GM12878 (cell line): ENCODE measurements around the gene CYTH3. TPM values are rescaled to one million over a fixed set of nuclear protein-coding genes. Genes with fewer than 3 reads are reported as not detected.

Source experiments
- ATAC-seq: fragments of 200-7000 bp; cut with Tn5 transposase; 3 replicates; pipeline ENCODE4 v1.9.1; 2020; ENCODE audit warnings: mild to moderate bottlenecking, moderate library complexity
- BruUV-seq: library from RNA; stranded (reverse); fragments of 400-500 nt; replicated peaks from 2 replicates; lab custom pipeline; 2021; lab: Mats Ljungman, UMichigan
- CTCF ChIA-PET: fragments of 300-600 bp; sonication (Branson Sonifier 250); formaldehyde crosslinking; extraction: SDS; loops from one replicate; lab custom pipeline; 2021; ENCODE audit warnings: inconsistent platforms; lab: Yijun Ruan, JAX
- POLR2A ChIA-PET: fragments of 350-600 bp; formaldehyde crosslinking; extraction: SDS; loops from one replicate; lab custom pipeline; 2021; ENCODE audit warnings: inconsistent platforms; lab: Charles Lee
- RAD21 ChIA-PET: fragments of 300-600 bp; sonication (Branson Sonifier 250); formaldehyde crosslinking; loops from one replicate; lab custom pipeline; 2023; ENCODE audit warnings: antibody characterized with exemption; ENCODE audit not compliant: unreplicated experiment; lab: Charles Lee
- SMC1A ChIA-PET: fragments of 300-600 bp; sonication (Branson Sonifier 250); formaldehyde crosslinking; loops from one replicate; lab custom pipeline; 2023; ENCODE audit not compliant: unreplicated experiment, uncharacterized antibody; lab: Charles Lee
- DNase-seq: peaks from one replicate; pipeline ENCODE4 v3.0.0-alpha.2; 2011; ENCODE audit warnings: low read depth, low spot score
- FAIRE-seq: peaks from 3 replicates; lab custom pipeline; 2011; peaks lifted over from hg19 to GRCh38; lab: Jason Lieb, UNC
- H2AFZ ChIP-seq: 2 replicates; pipeline ENCODE4 v1.6.0; 2011; ENCODE audit warnings: low read depth, low read length, control low read depth; ENCODE audit not compliant: control insufficient read depth
- H3K27ac ChIP-seq: 2 replicates; pipeline ENCODE4 v1.5.1; 2011; ENCODE audit warnings: control low read depth; ENCODE audit not compliant: control insufficient read depth, insufficient read depth
- H3K27me3 ChIP-seq, 2 experiments: replicated peaks in 1 of 2; 2 replicates each; pipeline versions ENCODE4 v1.6.0 to v1.6.1; 2011; ENCODE audit warnings: low read length in 1 of 2; ENCODE audit not compliant: control insufficient read depth in 2 of 2, insufficient read depth in 2 of 2
- H3K36me3 ChIP-seq, 2 experiments: 2 replicates each; pipeline ENCODE4 v1.5.1; 2011; ENCODE audit warnings: low read length in 1 of 2; ENCODE audit not compliant: control insufficient read depth in 2 of 2, insufficient read depth in 2 of 2
- H3K4me1 ChIP-seq: 2 replicates; pipeline ENCODE4 v1.6.1; 2011; ENCODE audit warnings: mild to moderate bottlenecking, low read length, moderate library complexity, mixed read lengths; ENCODE audit not compliant: control insufficient read depth, insufficient read depth
- H3K4me2 ChIP-seq: 2 replicates; pipeline ENCODE4 v1.6.0; 2011; ENCODE audit warnings: control low read depth; ENCODE audit not compliant: control insufficient read depth, insufficient read depth
- H3K4me3 ChIP-seq: fragments of 200-600 bp; sonication (generic); 2 replicates; pipeline ENCODE4 v1.5.1; 2016
- H3K79me2 ChIP-seq: 2 replicates; pipeline ENCODE4 v1.6.0; 2011; ENCODE audit warnings: low read length; ENCODE audit not compliant: control insufficient read depth, insufficient read depth
- H3K9ac ChIP-seq: 2 replicates; pipeline ENCODE4 v1.8.0; 2011; ENCODE audit warnings: low read length, control low read depth, mixed read lengths; ENCODE audit not compliant: control insufficient read depth, insufficient read depth
- H3K9me3 ChIP-seq: replicated peaks from 3 replicates; pipeline ENCODE4 v1.5.1; 2011; ENCODE audit warnings: mild to moderate bottlenecking, low read length; ENCODE audit not compliant: control insufficient read depth, insufficient read depth
- H4K20me1 ChIP-seq: 2 replicates; pipeline ENCODE4 v1.6.0; 2011; ENCODE audit not compliant: control insufficient read depth, insufficient read depth
- EGR1 ChIP-seq, 2 experiments: IDR thresholded peaks; 1 replicate in 1 of 2; 2 replicates in 1 of 2; pipeline ENCODE4 v1.6.1; 2011 to 2012; ENCODE audit warnings: low read depth in 2 of 2, low read length in 2 of 2, borderline replicate concordance in 1 of 2, mild to moderate bottlenecking in 1 of 2, moderate library complexity in 1 of 2
- KLF5 ChIP-seq: fragments of 450-650 bp; IDR thresholded peaks from 2 replicates; pipeline ENCODE4 v1.6.1; 2014; ENCODE audit warnings: mild to moderate bottlenecking; ENCODE audit not compliant: partially characterized antibody
- NFYB ChIP-seq: IDR thresholded peaks from 2 replicates; pipeline ENCODE4 v1.6.1; 2011; ENCODE audit warnings: low read depth, mild to moderate bottlenecking, low read length, improper control_type of control experiment, moderate library complexity; ENCODE audit not compliant: insufficient read depth
- NR2F1 ChIP-seq: fragments of 450-650 bp; conservative IDR thresholded peaks from 2 replicates; pipeline ENCODE4 v1.6.1; 2017; ENCODE audit warnings: mild to moderate bottlenecking
- RFX5 ChIP-seq: IDR thresholded peaks from 2 replicates; pipeline ENCODE4 v1.6.1; 2011; ENCODE audit warnings: low read depth, low read length, improper control_type of control experiment
- SIX5 ChIP-seq: IDR thresholded peaks from 2 replicates; pipeline ENCODE4 v1.6.1; 2011; ENCODE audit warnings: mild to moderate bottlenecking, low read depth, low read length, moderate library complexity; ENCODE audit not compliant: severe bottlenecking
- SMAD5 ChIP-seq: IDR thresholded peaks from 2 replicates; pipeline ENCODE4 v1.6.1; 2016; ENCODE audit warnings: antibody characterized with exemption, low read depth
- SREBF2 ChIP-seq: IDR thresholded peaks from 2 replicates; pipeline ENCODE4 v1.6.1; 2012; ENCODE audit warnings: mild to moderate bottlenecking, low read length
- SRF ChIP-seq, 2 experiments: IDR thresholded peaks; 2 replicates each; pipeline ENCODE4 v1.6.1; 2011; ENCODE audit warnings: low read depth in 2 of 2, low read length in 2 of 2, mild to moderate bottlenecking in 1 of 2, moderate library complexity in 1 of 2
- TCF7 ChIP-seq: IDR thresholded peaks from 2 replicates; pipeline ENCODE4 v1.6.1; 2014; ENCODE audit warnings: antibody characterized with exemption, borderline replicate concordance
- ZNF24 ChIP-seq: fragments of 450-650 bp; IDR thresholded peaks from 2 replicates; pipeline ENCODE4 v1.6.1; 2017; ENCODE audit warnings: antibody characterized with exemption, mild to moderate bottlenecking
- ZNF622 ChIP-seq: fragments of 450-650 bp; IDR thresholded peaks from 2 replicates; pipeline ENCODE4 v1.6.1; 2017; ENCODE audit warnings: mild to moderate bottlenecking, inconsistent platforms
- ZZZ3 ChIP-seq: IDR thresholded peaks from 2 replicates; pipeline ENCODE4 v1.6.1; 2011; ENCODE audit warnings: low read depth; ENCODE audit not compliant: control insufficient read depth, insufficient read length
- WGBS: methylation state at CpG from one replicate; pipeline ENCODE4 v1.1.6; 2016; ENCODE audit warnings: low lambda C conversion rate; ENCODE audit not compliant: insufficient replicate concordance, insufficient coverage; ENCODE audit errors: missing lambda C conversion rate; 5-methylcytosine and 5-hydroxymethylcytosine counted together
- in situ Hi-C: fragments of 300-500 bp; cut with MboI; formaldehyde crosslinking; loops from 9 replicates; pipeline ENCODE4 v1.14.3; 2018; ENCODE audit warnings: mixed read lengths
- intact Hi-C: fragments of 100-400 bp; cut with micrococcal nuclease; formaldehyde crosslinking; loops from one replicate; pipeline ENCODE4 v1.14.2; 2022; ENCODE audit not compliant: unreplicated experiment
- polyA plus RNA-seq, 11 experiments: library from polyadenylated mRNA; depleted of rRNA in 4 of 11; unstranded in 6 of 11; stranded (reverse) in 5 of 11; fragments of >200 nt; fragmentation: Nextera tagmentation in 4 of 11; fragmentation: Illumina TruSeq in 1 of 11; extraction: Ambion mirVana in 4 of 11; extraction: Trizol in 1 of 11; gene quantifications; 1 replicate in 1 of 11; 2 replicates in 10 of 11; pipeline versions ENCODE4 v1.2.1 to v1.2.3, GENCODE V29; 2011 to 2016; ENCODE audit warnings: inconsistent platforms in 2 of 11, missing spikeins in 2 of 11, low read depth in 1 of 11
- total RNA-seq, 4 experiments: library from RNA; depleted of rRNA in 3 of 4; stranded (reverse); fragments of >200 nt in 3 of 4; fragmentation: Illumina TruSeq in 1 of 4; extraction: Trizol in 1 of 4; gene quantifications; 2 replicates each; pipeline versions ENCODE4 v1.2.1 to v1.2.3, GENCODE V29; 2013 to 2021
- TF ChIP-seq, protein P1 (sequence below): fragments of 150-350 bp; IDR thresholded peaks from 2 replicates; pipeline ENCODE4 v1.6.1; 2016; ENCODE audit warnings: low read depth, low read length
- TF ChIP-seq, protein P2 (sequence below): fragments of 450-650 bp; IDR thresholded peaks from 2 replicates; pipeline ENCODE4 v1.6.1; 2017; ENCODE audit warnings: mild to moderate bottlenecking, moderate library complexity
- TF ChIP-seq, protein P3 (sequence below): fragments of 450-650 bp; IDR thresholded peaks from 2 replicates; pipeline ENCODE4 v1.6.1; 2017; ENCODE audit warnings: mild to moderate bottlenecking

The CYTH3 gene
- total and polyA plus RNA-seq, 10 of the 15 experiments (the other 5 are each of a cell fraction or from before 2014, with no cell fraction given) = 0.45 to 28.2 (median 15.7) TPM

DNA sequence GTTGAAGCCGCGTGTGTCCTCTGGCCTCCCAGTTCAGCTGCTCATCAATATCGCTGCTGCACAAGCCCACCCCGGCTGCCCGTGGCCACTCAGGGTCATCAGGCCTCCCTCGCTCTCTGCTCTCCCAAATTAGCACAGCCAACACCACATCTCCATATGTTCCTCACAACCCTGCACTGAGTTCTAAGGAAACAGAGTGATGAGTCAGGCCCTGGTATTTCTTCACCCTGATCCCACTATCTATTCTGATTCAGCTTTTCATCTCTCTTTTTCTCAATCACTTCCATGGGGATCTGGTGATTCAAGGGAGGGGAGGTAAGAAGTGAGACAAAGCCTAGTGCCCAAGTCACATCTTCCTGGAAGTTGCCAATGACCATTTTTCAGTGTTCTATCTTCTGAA is 23.8 kb downstream of the CYTH3 start:
- intact Hi-C loops (no loop called here), in situ Hi-C loops (no loop called here)
- peaks cover 17% of the 10 kb centered on the region for H3K4me1 ChIP-seq
- H3K27ac ChIP-seq = no peak overlapping the region
- no peaks in the 10 kb centered on the region for H4K20me1 ChIP-seq
- no TSS peak for BruUV-seq
- H3K36me3 ChIP-seq = no peaks in the 10 kb centered on the region
- DNase-seq (no peak), FAIRE-seq (no peak), ATAC-seq (no peak)
- CTCF ChIA-PET = interaction anchor here (0.9 to 2.9 kb wide), 4 partner anchors 10 to 142 kb away, joined by 3 to 12 read pairs (median 5); no protein-coding TSS in a partner anchor
- 98% methylated on average over 6 of the region's 6 CpGs for WGBS
- SMC1A ChIA-PET = interaction anchor here (1.0 to 5.6 kb wide), 6 partner anchors 9 to 119 kb away, joined by 4 to 38 read pairs (median 6); no protein-coding TSS in a partner anchor
- H3K4me3 ChIP-seq = no peak overlapping the region
- peaks cover 64% of the 10 kb centered on the region for H3K79me2 ChIP-seq
- no peaks in the 10 kb centered on the region; the same call in 2 of the 3 replicates for H3K9me3 ChIP-seq
- POLR2A ChIA-PET = interaction anchor here (0.6 to 2.0 kb wide), 8 partner anchors 9 to 323 kb away, joined by 3 to 9 read pairs (median 4); no protein-coding TSS in a partner anchor
- no peaks in the 10 kb centered on the region for H3K27me3 ChIP-seq
- RAD21 ChIA-PET = interaction anchor here (1.6 to 4.2 kb wide), 4 partner anchors 9 to 142 kb away, joined by 5 to 26 read pairs (median 14); no protein-coding TSS in a partner anchor
- H2AFZ ChIP-seq = no peak overlapping the region
- H3K4me2 ChIP-seq = no peak overlapping the region
- H3K9ac ChIP-seq = no peak overlapping the region
- TF ChIP-seq, protein P1, sequence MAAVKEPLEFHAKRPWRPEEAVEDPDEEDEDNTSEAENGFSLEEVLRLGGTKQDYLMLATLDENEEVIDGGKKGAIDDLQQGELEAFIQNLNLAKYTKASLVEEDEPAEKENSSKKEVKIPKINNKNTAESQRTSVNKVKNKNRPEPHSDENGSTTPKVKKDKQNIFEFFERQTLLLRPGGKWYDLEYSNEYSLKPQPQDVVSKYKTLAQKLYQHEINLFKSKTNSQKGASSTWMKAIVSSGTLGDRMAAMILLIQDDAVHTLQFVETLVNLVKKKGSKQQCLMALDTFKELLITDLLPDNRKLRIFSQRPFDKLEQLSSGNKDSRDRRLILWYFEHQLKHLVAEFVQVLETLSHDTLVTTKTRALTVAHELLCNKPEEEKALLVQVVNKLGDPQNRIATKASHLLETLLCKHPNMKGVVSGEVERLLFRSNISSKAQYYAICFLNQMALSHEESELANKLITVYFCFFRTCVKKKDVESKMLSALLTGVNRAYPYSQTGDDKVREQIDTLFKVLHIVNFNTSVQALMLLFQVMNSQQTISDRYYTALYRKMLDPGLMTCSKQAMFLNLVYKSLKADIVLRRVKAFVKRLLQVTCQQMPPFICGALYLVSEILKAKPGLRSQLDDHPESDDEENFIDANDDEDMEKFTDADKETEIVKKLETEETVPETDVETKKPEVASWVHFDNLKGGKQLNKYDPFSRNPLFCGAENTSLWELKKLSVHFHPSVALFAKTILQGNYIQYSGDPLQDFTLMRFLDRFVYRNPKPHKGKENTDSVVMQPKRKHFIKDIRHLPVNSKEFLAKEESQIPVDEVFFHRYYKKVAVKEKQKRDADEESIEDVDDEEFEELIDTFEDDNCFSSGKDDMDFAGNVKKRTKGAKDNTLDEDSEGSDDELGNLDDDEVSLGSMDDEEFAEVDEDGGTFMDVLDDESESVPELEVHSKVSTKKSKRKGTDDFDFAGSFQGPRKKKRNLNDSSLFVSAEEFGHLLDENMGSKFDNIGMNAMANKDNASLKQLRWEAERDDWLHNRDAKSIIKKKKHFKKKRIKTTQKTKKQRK = no peak
- TF ChIP-seq SRF (IDR thresholded peaks at IDR 0.05; ENCODE audit: low read depth in 2 of 2, low read length in 2 of 2) (no peak), EGR1 (IDR thresholded peaks at IDR 0.05; ENCODE audit: borderline replicate concordance in 1 of 2, low read depth in 2 of 2, low read length in 2 of 2) (no peak), ZNF24 (no peak), RFX5 (no peak), SIX5 (no peak), NFYB (no peak), ZNF622 (no peak), NR2F1 (no peak), TCF7 (no peak), KLF5 (no peak), SREBF2 (no peak), SMAD5 (no peak), ZZZ3 (no peak)
- TF ChIP-seq, protein P2, sequence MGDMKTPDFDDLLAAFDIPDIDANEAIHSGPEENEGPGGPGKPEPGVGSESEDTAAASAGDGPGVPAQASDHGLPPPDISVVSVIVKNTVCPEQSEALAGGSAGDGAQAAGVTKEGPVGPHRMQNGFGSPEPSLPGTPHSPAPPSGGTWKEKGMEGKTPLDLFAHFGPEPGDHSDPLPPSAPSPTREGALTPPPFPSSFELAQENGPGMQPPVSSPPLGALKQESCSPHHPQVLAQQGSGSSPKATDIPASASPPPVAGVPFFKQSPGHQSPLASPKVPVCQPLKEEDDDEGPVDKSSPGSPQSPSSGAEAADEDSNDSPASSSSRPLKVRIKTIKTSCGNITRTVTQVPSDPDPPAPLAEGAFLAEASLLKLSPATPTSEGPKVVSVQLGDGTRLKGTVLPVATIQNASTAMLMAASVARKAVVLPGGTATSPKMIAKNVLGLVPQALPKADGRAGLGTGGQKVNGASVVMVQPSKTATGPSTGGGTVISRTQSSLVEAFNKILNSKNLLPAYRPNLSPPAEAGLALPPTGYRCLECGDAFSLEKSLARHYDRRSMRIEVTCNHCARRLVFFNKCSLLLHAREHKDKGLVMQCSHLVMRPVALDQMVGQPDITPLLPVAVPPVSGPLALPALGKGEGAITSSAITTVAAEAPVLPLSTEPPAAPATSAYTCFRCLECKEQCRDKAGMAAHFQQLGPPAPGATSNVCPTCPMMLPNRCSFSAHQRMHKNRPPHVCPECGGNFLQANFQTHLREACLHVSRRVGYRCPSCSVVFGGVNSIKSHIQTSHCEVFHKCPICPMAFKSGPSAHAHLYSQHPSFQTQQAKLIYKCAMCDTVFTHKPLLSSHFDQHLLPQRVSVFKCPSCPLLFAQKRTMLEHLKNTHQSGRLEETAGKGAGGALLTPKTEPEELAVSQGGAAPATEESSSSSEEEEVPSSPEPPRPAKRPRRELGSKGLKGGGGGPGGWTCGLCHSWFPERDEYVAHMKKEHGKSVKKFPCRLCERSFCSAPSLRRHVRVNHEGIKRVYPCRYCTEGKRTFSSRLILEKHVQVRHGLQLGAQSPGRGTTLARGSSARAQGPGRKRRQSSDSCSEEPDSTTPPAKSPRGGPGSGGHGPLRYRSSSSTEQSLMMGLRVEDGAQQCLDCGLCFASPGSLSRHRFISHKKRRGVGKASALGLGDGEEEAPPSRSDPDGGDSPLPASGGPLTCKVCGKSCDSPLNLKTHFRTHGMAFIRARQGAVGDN = no peak
- TF ChIP-seq, protein P3, sequence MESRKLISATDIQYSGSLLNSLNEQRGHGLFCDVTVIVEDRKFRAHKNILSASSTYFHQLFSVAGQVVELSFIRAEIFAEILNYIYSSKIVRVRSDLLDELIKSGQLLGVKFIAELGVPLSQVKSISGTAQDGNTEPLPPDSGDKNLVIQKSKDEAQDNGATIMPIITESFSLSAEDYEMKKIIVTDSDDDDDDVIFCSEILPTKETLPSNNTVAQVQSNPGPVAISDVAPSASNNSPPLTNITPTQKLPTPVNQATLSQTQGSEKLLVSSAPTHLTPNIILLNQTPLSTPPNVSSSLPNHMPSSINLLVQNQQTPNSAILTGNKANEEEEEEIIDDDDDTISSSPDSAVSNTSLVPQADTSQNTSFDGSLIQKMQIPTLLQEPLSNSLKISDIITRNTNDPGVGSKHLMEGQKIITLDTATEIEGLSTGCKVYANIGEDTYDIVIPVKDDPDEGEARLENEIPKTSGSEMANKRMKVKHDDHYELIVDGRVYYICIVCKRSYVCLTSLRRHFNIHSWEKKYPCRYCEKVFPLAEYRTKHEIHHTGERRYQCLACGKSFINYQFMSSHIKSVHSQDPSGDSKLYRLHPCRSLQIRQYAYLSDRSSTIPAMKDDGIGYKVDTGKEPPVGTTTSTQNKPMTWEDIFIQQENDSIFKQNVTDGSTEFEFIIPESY = no peak
